Naive B cell (primary cell): ENCODE measurements around the gene NHLRC2. TPM values are rescaled to one million over a fixed set of nuclear protein-coding genes. Genes with fewer than 3 reads are reported as not detected.

ENCODE experiments used
- ATAC-seq, 2 donors: fragments of 150-1000 bp; cut with Tn5 transposase; 2 replicates each; pipeline ENCODE4 v1.10.0; 2021; ENCODE audit warnings: low read depth in 2 of 2, mild to moderate bottlenecking in 2 of 2, moderate library complexity in 2 of 2
- DNase-seq: peaks from one replicate; pipeline ENCODE4 v3.0.0; 2022
- H3K27ac Mint-ChIP-seq, 6 donors: one replicate each; pipeline ENCODE4 v1.8.0; 2020 to 2022; ENCODE audit warnings: mild to moderate bottlenecking in 6 of 6, mixed read lengths in 6 of 6, moderate library complexity in 5 of 6, inconsistent platforms in 2 of 6
- H3K27me3 Mint-ChIP-seq, 3 donors: one replicate each; pipeline ENCODE4 v1.8.0; 2021 to 2022; ENCODE audit warnings: mixed read lengths in 3 of 3, mild to moderate bottlenecking in 1 of 3
- H3K36me3 Mint-ChIP-seq, 2 donors: one replicate each; pipeline ENCODE4 v1.8.0; 2020 to 2022; ENCODE audit warnings: mixed read lengths in 2 of 2, inconsistent platforms in 1 of 2, mild to moderate bottlenecking in 1 of 2
- H3K4me1 Mint-ChIP-seq, 3 donors: one replicate each; pipeline ENCODE4 v1.8.0; 2020 to 2022; ENCODE audit warnings: mixed read lengths in 3 of 3, inconsistent platforms in 1 of 3, mild to moderate bottlenecking in 1 of 3, moderate library complexity in 1 of 3
- H3K4me3 Mint-ChIP-seq, 8 donors: one replicate each; pipeline ENCODE4 v1.8.0; 2020 to 2022; ENCODE audit warnings: mild to moderate bottlenecking in 8 of 8, mixed read lengths in 8 of 8, moderate library complexity in 8 of 8, inconsistent platforms in 2 of 8
- H3K9me3 Mint-ChIP-seq, 7 donors: one replicate each; pipeline ENCODE4 v1.8.0; 2020 to 2022; ENCODE audit warnings: mixed read lengths in 7 of 7, mild to moderate bottlenecking in 5 of 7, inconsistent platforms in 2 of 7, moderate library complexity in 1 of 7
- polyA plus RNA-seq, 6 donors: library from polyadenylated mRNA; unstranded; fragments of 300-500 nt; fragmentation: Illumina TruSeq; gene quantifications; one replicate each; pipeline ENCODE4 v1.2.3, GENCODE V29; 2021; ENCODE audit warnings: low read depth in 6 of 6

NHLRC2 gene
- polyA plus RNA-seq, 6 donors from 2014 or later, result 7.2 to 18.9 (median 14.2) TPM

GRCh38 chr10:113959383-113959760, 104.9 kb downstream of the NHLRC2 start:
- peaks cover 15 to 28% (median 18%) of the 10 kb centered on the region in 3 donors for H3K4me1 Mint-ChIP-seq
- peaks cover 0 to 9% (median 7%) of the 10 kb centered on the region in 7 donors for H3K9me3 Mint-ChIP-seq
- no peak overlapping the region for H3K4me3 Mint-ChIP-seq
- DNase-seq, result no peak
- H3K27ac Mint-ChIP-seq, result no peak overlapping the region
- peaks cover 0 to 6% of the 10 kb centered on the region in 2 donors for H3K36me3 Mint-ChIP-seq
- H3K27me3 Mint-ChIP-seq, result no peaks in the 10 kb centered on the region
- ATAC-seq, result no peak

- peaks cover 15 to 28% (median 18%) of the 10 kb centered on the region in 3 donors for H3K4me1 Mint-ChIP-seq
- peak overlapping the region in 5 of 6 donors; percentile 16 to 87 (median 51) for H3K27ac Mint-ChIP-seq
- no peaks in the 10 kb centered on the region for H3K36me3 Mint-ChIP-seq
- ATAC-seq (peak; percentile 34 to 52), DNase-seq (peak; percentile 14)
- H3K27me3 Mint-ChIP-seq, result no peaks in the 10 kb centered on the region
- peak overlapping the region in 4 of 8 donors; percentile 10 to 81 (median 43) for H3K4me3 Mint-ChIP-seq
- peaks cover 0 to 4% (median 0%) of the 10 kb centered on the region in 7 donors for H3K9me3 Mint-ChIP-seq
Measured at GRCh38 chr10:113960617-113961181, 106.2 kb downstream of the NHLRC2 start.

- peaks cover 0 to 3% (median 0%) of the 10 kb centered on the region in 7 donors for H3K9me3 Mint-ChIP-seq
- DNase-seq (peak; percentile 33), ATAC-seq (peak; percentile 64 to 70)
- peak overlapping the region in 5 of 6 donors; percentile 12 to 58 (median 29) for H3K27ac Mint-ChIP-seq
- H3K27me3 Mint-ChIP-seq, result no peaks in the 10 kb centered on the region
- peak overlapping the region in 7 of 8 donors; percentile 1 to 81 (median 13) for H3K4me3 Mint-ChIP-seq
- H3K4me1 Mint-ChIP-seq, result peaks cover 15 to 28% (median 18%) of the 10 kb centered on the region in 3 donors
- H3K36me3 Mint-ChIP-seq, result no peaks in the 10 kb centered on the region
Measured at GRCh38 chr10:113961182-113962031, 106.9 kb downstream of the NHLRC2 start.

- ATAC-seq, result no peak
- Mint-ChIP-seq H3K27ac (no peak overlapping the region), H3K4me1 (peaks cover 15 to 22% (median 18%) of the 10 kb centered on the region in 3 donors), H3K9me3 (peaks cover 5 to 10% (median 7%) of the 10 kb centered on the region in 7 donors), H3K36me3 (peaks cover 7 to 13% of the 10 kb centered on the region in 2 donors), H3K4me3 (no peak overlapping the region), H3K27me3 (no peaks in the 10 kb centered on the region)
- no peak for DNase-seq
Measured at GRCh38 chr10:113965077-113965476, 110.6 kb downstream of the NHLRC2 start.

- H3K36me3 Mint-ChIP-seq, result peaks cover 7 to 13% of the 10 kb centered on the region in 2 donors
- H3K27me3 Mint-ChIP-seq, result no peaks in the 10 kb centered on the region
- H3K4me1 Mint-ChIP-seq, result peaks cover 11 to 16% (median 12%) of the 10 kb centered on the region in 3 donors
- no peak overlapping the region for H3K27ac Mint-ChIP-seq
- H3K9me3 Mint-ChIP-seq, result peaks cover 5 to 10% (median 7%) of the 10 kb centered on the region in 7 donors
- no peak overlapping the region for H3K4me3 Mint-ChIP-seq
- DNase-seq, result peak; percentile 18
- ATAC-seq, result peak; percentile 72 to 78
Measured at GRCh38 chr10:113965683-113966082, 111.2 kb downstream of the NHLRC2 start.

Other genes with a start within 250 kb of the NHLRC2 start
- gene NRAP, start 190.6 kb upstream of the NHLRC2 start, polyA plus RNA-seq, result not detected
- gene CASP7, start 174.7 kb upstream of the NHLRC2 start, polyA plus RNA-seq, result 10 to 100 TPM; 15.0 to 24.0 (median 18.3) TPM
- not detected for gene PLEKHS1, start 103.0 kb upstream of the NHLRC2 start, polyA plus RNA-seq
- 1 to 10 TPM; 1.5 to 4.6 (median 1.9) TPM for gene DCLRE1A, start 579 bp upstream of the NHLRC2 start, polyA plus RNA-seq
- under 1 TPM in 1 of 6 donors, not detected in 5; 0.66 TPM for gene ADRB1, start 189.2 kb downstream of the NHLRC2 start, polyA plus RNA-seq